Endodermal cell (in vitro differentiated cells): ENCODE results near the gene MADD. TPM values are rescaled to one million over a fixed set of nuclear protein-coding genes. Genes with fewer than 3 reads are reported as not detected.
A peak's percentile ranks its signal among the peaks of the same experiment; 100 is the strongest.

Experiments
- DNase-seq: peaks from one replicate; pipeline ENCODE4 v3.0.0-alpha.2; 2017
- H3K27ac ChIP-seq: 2 replicates; pipeline ENCODE4 v1.5.1; 2013; ENCODE audit warnings: mild to moderate bottlenecking, low read depth, low read length, moderate library complexity
- H3K27me3 ChIP-seq: 2 replicates; pipeline ENCODE4 v1.6.1; 2013; ENCODE audit warnings: mild to moderate bottlenecking, low read length, moderate library complexity; ENCODE audit not compliant: insufficient read depth, control insufficient read depth, poor library complexity, severe bottlenecking
- H3K36me3 ChIP-seq: 2 replicates; pipeline ENCODE4 v1.7.0; 2013; ENCODE audit warnings: mild to moderate bottlenecking, low read length, moderate library complexity; ENCODE audit not compliant: control insufficient read depth, insufficient read depth
- H3K4me1 ChIP-seq: one replicate; pipeline ENCODE4 v1.7.0; 2013; ENCODE audit warnings: low read length; ENCODE audit not compliant: control insufficient read depth, insufficient read depth
- H3K4me3 ChIP-seq: 2 replicates; pipeline ENCODE4 v1.5.1; 2013; ENCODE audit warnings: mild to moderate bottlenecking, low read length, moderate library complexity
- H3K9ac ChIP-seq: 2 replicates; pipeline ENCODE4 v1.6.1; 2013; ENCODE audit warnings: mild to moderate bottlenecking, low read length, moderate library complexity; ENCODE audit not compliant: poor library complexity, severe bottlenecking; ENCODE audit errors: extremely low read depth
- H3K9me3 ChIP-seq: 2 replicates; pipeline ENCODE4 v1.6.1; 2013; ENCODE audit warnings: mild to moderate bottlenecking, low read length, moderate library complexity; ENCODE audit not compliant: control insufficient read depth
- H3K27ac Mint-ChIP-seq: 2 replicates; pipeline ENCODE4 v1.8.0; 2020; ENCODE audit warnings: mixed read lengths
- H3K27me3 Mint-ChIP-seq: 2 replicates; pipeline ENCODE4 v1.8.0; 2021; ENCODE audit warnings: mild to moderate bottlenecking, mixed read lengths; ENCODE audit not compliant: insufficient read depth
- H3K36me3 Mint-ChIP-seq: 2 replicates; pipeline ENCODE4 v1.8.0; 2020; ENCODE audit warnings: low read depth, mixed read lengths
- H3K4me1 Mint-ChIP-seq: 2 replicates; pipeline ENCODE4 v1.8.0; 2020; ENCODE audit warnings: mixed read lengths
- H3K4me3 Mint-ChIP-seq: 2 replicates; pipeline ENCODE4 v1.8.0; 2020; ENCODE audit warnings: mild to moderate bottlenecking, moderate library complexity, mixed read lengths
- H3K9me3 Mint-ChIP-seq: 2 replicates; pipeline ENCODE4 v1.8.0; 2020; ENCODE audit warnings: mild to moderate bottlenecking, mixed read lengths
- CTCF ChIP-seq: fragments of 200-600 bp; sonication (generic); conservative IDR thresholded peaks from 2 replicates; pipeline ENCODE4 v1.5.0; 2021; ENCODE audit warnings: antibody characterized with exemption, mild to moderate bottlenecking
- WGBS, 2 experiments: methylation state at CpG; one replicate each; pipeline versions ENCODE4 v1.1.5 to v1.1.7; 2013; ENCODE audit warnings: missing lambda C conversion rate in 2 of 2, mixed read lengths in 1 of 2; ENCODE audit not compliant: insufficient coverage in 1 of 2, insufficient read length in 1 of 2; 5-methylcytosine and 5-hydroxymethylcytosine counted together
- total RNA-seq, 2 donors: library from RNA; stranded (reverse); fragmentation: NEBNext Ultra II Directional in 1 of 2; extraction: Animal tissue kit (Norgen Biotek cat#: 25700) in 1 of 2; gene quantifications; 2 replicates in 1 of 2; 3 replicates in 1 of 2; pipeline ENCODE4 v1.2.1, GENCODE V29; 2021

The MADD gene
- total RNA-seq, 2 donors from 2014 or later, result 30.2 to 36.0 TPM

- Histone ChIP-seq H3K9me3 (no peaks in the 10 kb centered on the region), H3K4me1 (peaks cover 2% of the 10 kb centered on the region), H3K4me3 (peak within 1 kb of the TSS; percentile 94), H3K27me3 (no peaks in the 10 kb centered on the region), H3K27ac (peak within 1 kb of the TSS; percentile 93), H3K9ac (peak within 1 kb of the TSS; percentile 92), H3K36me3 (peaks cover 24% of the 10 kb centered on the region)
- Mint-ChIP-seq H3K27ac (peak within 1 kb of the TSS; percentile 100), H3K4me3 (peak within 1 kb of the TSS; percentile 89), H3K4me1 (peaks cover 11% of the 10 kb centered on the region), H3K9me3 (no peaks in the 10 kb centered on the region), H3K36me3 (peaks cover 33% of the 10 kb centered on the region), H3K27me3 (no peaks in the 10 kb centered on the region)
- DNase-seq, result peak; percentile 90
- TF ChIP-seq CTCF, result peak; percentile 44
- 0 to 1% methylated on average over 25 to 45 of the region's 45 CpGs for WGBS, 2 experiments
Observed at GRCh38 chr11:47248664-47249377, 21.1 kb upstream of the MADD start, which contains the start of gene ACP2. Gene ACP2 (minus strand): TSS chr11:47248814. CDS start chr11:47248789, 25 bp downstream.

GRCh38 chr11:47249378-47249715 lies 20.6 kb upstream of the MADD start:
- peak overlapping the region; percentile 94 for H3K4me3 ChIP-seq
- DNase-seq, result no peak
- Mint-ChIP-seq H3K9me3 (no peaks in the 10 kb centered on the region), H3K4me1 (peaks cover 11% of the 10 kb centered on the region), H3K4me3 (peak overlapping the region; percentile 89), H3K27ac (peak overlapping the region; percentile 100), H3K27me3 (no peaks in the 10 kb centered on the region), H3K36me3 (peaks cover 31% of the 10 kb centered on the region)
- H3K4me1 ChIP-seq, result peaks cover 2% of the 10 kb centered on the region
- no peak overlapping the region for H3K27ac ChIP-seq
- 64 to 83% methylated on average over 2 to 3 of the region's 3 CpGs for WGBS, 2 experiments
- H3K9me3 ChIP-seq, result no peaks in the 10 kb centered on the region
- peak overlapping the region; percentile 92 for H3K9ac ChIP-seq
- peaks cover 24% of the 10 kb centered on the region for H3K36me3 ChIP-seq
- no peaks in the 10 kb centered on the region for H3K27me3 ChIP-seq
- no peak for TF ChIP-seq CTCF

- Mint-ChIP-seq H3K27me3 (no peaks in the 10 kb centered on the region), H3K36me3 (peaks cover 12% of the 10 kb centered on the region), H3K9me3 (no peaks in the 10 kb centered on the region), H3K27ac (no peak overlapping the region), H3K4me3 (no peak overlapping the region), H3K4me1 (peaks cover 11% of the 10 kb centered on the region)
- WGBS, 2 experiments, result 96 to 100% methylated on average over 1 to 3 of the region's 3 CpGs
- no peaks in the 10 kb centered on the region for H3K27me3 ChIP-seq
- no peak overlapping the region for H3K27ac ChIP-seq
- no peak overlapping the region for H3K4me3 ChIP-seq
- peaks cover 2% of the 10 kb centered on the region for H3K4me1 ChIP-seq
- TF ChIP-seq CTCF, result no peak
- H3K36me3 ChIP-seq, result peaks cover 9% of the 10 kb centered on the region
- H3K9ac ChIP-seq, result no peak overlapping the region
- no peak for DNase-seq
- H3K9me3 ChIP-seq, result no peaks in the 10 kb centered on the region
Observed at GRCh38 chr11:47251751-47252150, 18.2 kb upstream of the MADD start.
